Metanephros (tissue), 2 donors: ENCODE results near the gene JADE2. TPM values are rescaled to one million over a fixed set of nuclear protein-coding genes. Genes with fewer than 3 reads are reported as not detected.

ENCODE experiments used
- small RNA-seq: library from RNA; depleted of rRNA; stranded (forward); fragments of <200 nt; gene quantifications from one replicate; pipeline ENCODE3, GENCODE V24; 2014; ENCODE audit warnings: low replicate concordance
- total RNA-seq: library from RNA; depleted of rRNA; stranded (reverse); fragments of >200 nt; gene quantifications from one replicate; pipeline ENCODE4 v1.2.3, GENCODE V29; 2014

The JADE2 gene
- total RNA-seq, result 26.9 TPM

GRCh38 chr5:134524826-134525682, at the start of gene JADE2:
TSS of gene JADE2 (plus strand) at chr5:134525670. CDS start at chr5:134535858, 10,188 bp downstream.

Small RNAs within 50 kb of the gene (small RNA-seq; reads per million reads assigned to genes)
- gene RN7SL541P (not detected), gene RNU6-456P (not detected)

Other genes with a start within 250 kb of the JADE2 start
- 2.0 TPM for gene CDKL3, start 158.5 kb upstream of the JADE2 start, total RNA-seq
- gene UBE2B, start 154.1 kb upstream of the JADE2 start, total RNA-seq, result 34.1 TPM
- 28.2 TPM for gene CDKN2AIPNL, start 113.8 kb upstream of the JADE2 start, total RNA-seq
- 20.8 TPM for gene SAR1B, start 107.2 kb downstream of the JADE2 start, total RNA-seq
- gene SEC24A, start 123.1 kb downstream of the JADE2 start, total RNA-seq, result 18.9 TPM
- gene CAMLG, start 212.9 kb downstream of the JADE2 start, total RNA-seq, result 43.7 TPM
- 33.7 TPM for gene DDX46, start 233.1 kb downstream of the JADE2 start, total RNA-seq